ENCODE data around the gene OGFOD2.

DNA sequence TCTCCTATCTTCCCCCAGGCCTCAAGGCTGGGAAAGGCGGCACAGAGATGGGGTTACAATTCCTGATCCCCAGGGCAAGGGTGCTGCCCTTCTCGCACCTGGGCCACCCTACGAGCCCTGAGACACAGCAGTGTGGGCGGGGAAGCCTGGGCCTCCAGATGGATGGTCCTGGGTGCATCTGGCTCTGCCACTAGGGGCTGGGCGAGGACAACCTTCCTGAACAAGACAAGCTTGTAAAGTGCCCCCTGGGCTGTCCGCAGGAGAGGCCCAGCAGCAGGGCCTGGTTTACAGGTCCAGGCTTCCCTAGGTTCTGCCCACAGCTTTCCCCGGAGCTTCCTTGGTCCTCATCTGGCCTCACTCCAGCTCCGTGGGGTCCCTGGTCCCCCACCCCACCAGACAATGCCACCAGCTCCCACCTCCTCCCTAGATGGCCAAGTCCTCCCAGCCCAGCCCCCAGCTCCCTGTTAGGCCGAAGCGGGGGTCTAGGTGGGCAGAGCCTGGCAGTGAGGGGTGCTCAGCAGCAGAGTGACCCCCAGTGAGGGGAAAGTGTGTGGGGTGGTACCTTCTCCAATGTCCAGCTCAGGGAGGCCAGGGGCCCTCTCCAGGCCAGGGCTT lies 14.3 kb downstream of the OGFOD2 start:
- TF ChIP-seq, protein P1, sequence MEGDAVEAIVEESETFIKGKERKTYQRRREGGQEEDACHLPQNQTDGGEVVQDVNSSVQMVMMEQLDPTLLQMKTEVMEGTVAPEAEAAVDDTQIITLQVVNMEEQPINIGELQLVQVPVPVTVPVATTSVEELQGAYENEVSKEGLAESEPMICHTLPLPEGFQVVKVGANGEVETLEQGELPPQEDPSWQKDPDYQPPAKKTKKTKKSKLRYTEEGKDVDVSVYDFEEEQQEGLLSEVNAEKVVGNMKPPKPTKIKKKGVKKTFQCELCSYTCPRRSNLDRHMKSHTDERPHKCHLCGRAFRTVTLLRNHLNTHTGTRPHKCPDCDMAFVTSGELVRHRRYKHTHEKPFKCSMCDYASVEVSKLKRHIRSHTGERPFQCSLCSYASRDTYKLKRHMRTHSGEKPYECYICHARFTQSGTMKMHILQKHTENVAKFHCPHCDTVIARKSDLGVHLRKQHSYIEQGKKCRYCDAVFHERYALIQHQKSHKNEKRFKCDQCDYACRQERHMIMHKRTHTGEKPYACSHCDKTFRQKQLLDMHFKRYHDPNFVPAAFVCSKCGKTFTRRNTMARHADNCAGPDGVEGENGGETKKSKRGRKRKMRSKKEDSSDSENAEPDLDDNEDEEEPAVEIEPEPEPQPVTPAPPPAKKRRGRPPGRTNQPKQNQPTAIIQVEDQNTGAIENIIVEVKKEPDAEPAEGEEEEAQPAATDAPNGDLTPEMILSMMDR (IDR thresholded peaks at IDR 0.05), result no peak
- TF ChIP-seq POLR2A (IDR thresholded peaks at IDR 0.05), result no peak

Measured in heart left ventricle (tissue), 13 donors.